Stomach (tissue), 4 donors: ENCODE results near the gene R3HDM2.

Source experiments
- POLR2A ChIP-seq, 4 donors: fragments of 450-650 bp; IDR thresholded peaks; one replicate each; pipeline ENCODE4 v1.6.1; 2016; ENCODE audit warnings: antibody characterized with exemption in 4 of 4, control low read depth in 2 of 4, mild to moderate bottlenecking in 1 of 4, moderate library complexity in 1 of 4
- TF ChIP-seq, protein P1 (sequence below), 7 experiments: fragments of 450-650 bp in 4 of 7; fragments of 200-600 bp in 3 of 7; sonication (generic) in 3 of 7; IDR thresholded peaks; one replicate each; pipeline ENCODE4 v1.5.1; 2016 to 2019; ENCODE audit warnings: antibody characterized with exemption in 7 of 7, control low read depth in 2 of 7, mild to moderate bottlenecking in 1 of 7

DNA sequence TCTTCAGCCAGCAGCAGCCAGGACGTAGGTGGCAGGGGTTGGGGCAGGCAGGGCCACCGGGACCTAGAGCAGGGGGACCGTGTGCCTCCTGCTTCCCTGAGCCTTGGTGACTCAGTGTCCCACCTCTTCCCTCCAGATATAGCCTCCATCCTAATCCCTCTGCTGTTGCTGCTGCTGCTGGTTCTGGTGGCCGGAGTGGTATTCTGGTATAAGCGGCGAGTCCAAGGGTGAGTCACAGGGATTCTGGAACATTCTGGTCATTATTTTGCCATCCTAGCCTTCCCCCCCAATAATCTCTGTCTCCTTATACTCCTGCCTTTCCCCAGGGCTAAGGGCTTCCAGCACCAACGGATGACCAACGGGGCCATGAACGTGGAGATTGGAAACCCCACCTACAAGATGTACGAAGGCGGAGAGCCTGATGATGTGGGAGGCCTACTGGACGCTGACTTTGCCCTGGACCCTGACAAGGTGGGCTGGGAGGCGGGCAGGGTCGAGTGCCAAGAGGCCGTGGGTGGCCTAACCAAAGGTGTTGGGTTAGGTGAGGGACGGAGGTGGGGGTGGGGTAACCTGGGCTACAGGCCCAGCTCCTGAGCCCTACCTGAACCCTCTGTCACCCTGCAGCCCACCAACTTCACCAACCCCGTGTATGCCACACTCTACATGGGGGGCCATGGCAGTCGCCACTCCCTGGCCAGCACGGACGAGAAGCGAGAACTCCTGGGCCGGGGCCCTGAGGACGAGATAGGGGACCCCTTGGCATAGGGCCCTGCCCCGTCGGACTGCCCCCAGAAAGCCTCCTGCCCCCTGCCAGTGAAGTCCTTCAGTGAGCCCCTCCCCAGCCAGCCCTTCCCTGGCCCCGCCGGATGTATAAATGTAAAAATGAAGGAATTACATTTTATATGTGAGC, 218.8 kb downstream of the R3HDM2 start:
- no peak for TF ChIP-seq POLR2A (IDR thresholded peaks at IDR 0.05)
- TF ChIP-seq, protein P1, sequence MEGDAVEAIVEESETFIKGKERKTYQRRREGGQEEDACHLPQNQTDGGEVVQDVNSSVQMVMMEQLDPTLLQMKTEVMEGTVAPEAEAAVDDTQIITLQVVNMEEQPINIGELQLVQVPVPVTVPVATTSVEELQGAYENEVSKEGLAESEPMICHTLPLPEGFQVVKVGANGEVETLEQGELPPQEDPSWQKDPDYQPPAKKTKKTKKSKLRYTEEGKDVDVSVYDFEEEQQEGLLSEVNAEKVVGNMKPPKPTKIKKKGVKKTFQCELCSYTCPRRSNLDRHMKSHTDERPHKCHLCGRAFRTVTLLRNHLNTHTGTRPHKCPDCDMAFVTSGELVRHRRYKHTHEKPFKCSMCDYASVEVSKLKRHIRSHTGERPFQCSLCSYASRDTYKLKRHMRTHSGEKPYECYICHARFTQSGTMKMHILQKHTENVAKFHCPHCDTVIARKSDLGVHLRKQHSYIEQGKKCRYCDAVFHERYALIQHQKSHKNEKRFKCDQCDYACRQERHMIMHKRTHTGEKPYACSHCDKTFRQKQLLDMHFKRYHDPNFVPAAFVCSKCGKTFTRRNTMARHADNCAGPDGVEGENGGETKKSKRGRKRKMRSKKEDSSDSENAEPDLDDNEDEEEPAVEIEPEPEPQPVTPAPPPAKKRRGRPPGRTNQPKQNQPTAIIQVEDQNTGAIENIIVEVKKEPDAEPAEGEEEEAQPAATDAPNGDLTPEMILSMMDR (IDR thresholded peaks at IDR 0.05), result no peak
